Skin of body (tissue), 2 donors: Measurements from ENCODE around the gene BORCS5. TPM values are rescaled to one million over a fixed set of nuclear protein-coding genes. Genes with fewer than 3 reads are reported as not detected.

Experiments
- DNase-seq: peaks from one replicate; lab custom pipeline; 2025; lab: John Stamatoyannopoulos, UW
- total RNA-seq: library from RNA; depleted of rRNA; stranded (reverse); fragments of >200 nt; gene quantifications from one replicate; pipeline ENCODE4 v1.2.3, GENCODE V29; 2014

The BORCS5 gene
- total RNA-seq, 1 donor from 2014 or later: 23.1 TPM

GRCh38 chr12:12510551-12510950, 153.7 kb downstream of the BORCS5 start:
- no peak for DNase-seq

DNA sequence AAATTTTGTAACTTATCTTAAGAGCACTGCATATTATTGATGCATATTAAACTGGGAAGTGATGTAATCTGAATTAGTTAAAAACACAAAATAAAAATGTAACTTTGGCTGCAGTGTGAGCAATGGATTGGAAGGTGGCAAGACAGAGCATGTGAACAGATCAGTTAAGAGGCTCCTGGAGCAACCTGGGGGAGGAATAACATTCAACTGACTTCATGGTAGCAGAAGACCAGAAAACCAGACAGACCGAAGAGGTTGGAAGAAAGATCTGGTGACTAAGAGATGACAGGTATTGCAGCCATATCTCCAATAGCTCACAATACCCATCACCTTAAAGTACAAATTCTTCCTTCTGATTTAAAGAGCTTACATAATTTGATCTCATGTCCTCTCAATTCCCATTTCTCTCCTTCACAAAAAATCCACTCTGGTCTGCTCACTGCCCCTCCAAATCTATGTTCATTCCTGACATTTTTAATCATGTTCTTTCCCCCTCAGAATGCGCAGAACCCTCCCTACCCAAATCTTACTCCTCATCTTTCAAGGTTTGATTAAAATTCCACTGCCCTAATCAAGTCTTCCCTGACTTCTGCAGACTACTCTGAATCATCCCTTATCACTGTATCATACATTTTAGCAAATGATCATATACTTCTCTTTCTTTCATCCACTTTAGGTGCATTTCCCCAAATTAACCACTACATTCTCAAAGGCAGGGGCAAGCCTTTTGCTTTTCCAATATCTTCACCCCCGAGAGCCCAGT, 154.3 kb downstream of the BORCS5 start:
- no peak for DNase-seq

- no peak for DNase-seq
These were observed 155.2 kb downstream of the BORCS5 start for GRCh38 chr12:12511895-12512711.

- DNase-seq: no peak
These were observed 156.6 kb downstream of the BORCS5 start for GRCh38 chr12:12513416-12514006.

DNA sequence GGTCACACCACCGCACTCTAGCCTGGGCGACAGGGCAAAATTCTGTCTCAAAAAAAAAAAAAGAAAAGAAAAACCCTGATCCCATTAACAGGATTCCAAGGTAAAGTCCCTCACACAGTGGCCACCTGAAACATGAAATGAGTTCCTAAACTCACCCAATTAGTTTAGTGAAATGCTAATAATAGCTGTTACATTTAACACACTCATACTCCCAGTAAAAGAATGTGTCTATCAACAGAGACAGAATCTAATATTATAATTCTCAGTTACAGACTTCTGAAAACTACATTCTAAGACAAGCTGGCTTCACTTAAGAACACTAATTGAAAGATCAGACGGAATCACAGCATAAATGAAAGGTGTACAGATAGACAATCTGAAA, 161.6 kb downstream of the BORCS5 start:
- DNase-seq: no peak

GRCh38 chr12:12518919-12519318, 162.0 kb downstream of the BORCS5 start:
- no peak for DNase-seq

Other genes with a start within 250 kb of the BORCS5 start
- gene LRP6, start 90.0 kb upstream of the BORCS5 start, total RNA-seq: 62.2 TPM
- gene MANSC1, start 6.8 kb upstream of the BORCS5 start, total RNA-seq: 3.4 TPM
- 24.2 TPM for gene DUSP16, start 205.8 kb downstream of the BORCS5 start, total RNA-seq